HK-2 (cell line): ENCODE results near the gene RAC3.

Source experiments
- DNase-seq: peaks from one replicate; pipeline ENCODE4 v3.0.0-alpha.2; 2018; ENCODE audit not compliant: unreplicated experiment

The RAC3 gene

GRCh38 chr17:82055965-82056728, 24.7 kb downstream of the RAC3 start:
- no peak for DNase-seq

GRCh38 chr17:82056729-82057621, 25.5 kb downstream of the RAC3 start:
- no peak for DNase-seq

- DNase-seq: no peak
These were observed 26.9 kb downstream of the RAC3 start for GRCh38 chr17:82058230-82058854.

- DNase-seq: no peak
These were observed 27.4 kb downstream of the RAC3 start for GRCh38 chr17:82058855-82059249.

- no peak for DNase-seq
These were observed 28.0 kb downstream of the RAC3 start for GRCh38 chr17:82059272-82060000.

- no peak for DNase-seq
These were observed 28.5 kb downstream of the RAC3 start for GRCh38 chr17:82060001-82060380.

GRCh38 chr17:82060614-82061013, 29.1 kb downstream of the RAC3 start:
- DNase-seq: no peak

GRCh38 chr17:82061047-82061925, 29.8 kb downstream of the RAC3 start:
- DNase-seq: no peak

- no peak for DNase-seq
These were observed 30.9 kb downstream of the RAC3 start for GRCh38 chr17:82062076-82062983.

GRCh38 chr17:82062984-82063368, 31.5 kb downstream of the RAC3 start:
- DNase-seq: no peak

GRCh38 chr17:82063424-82064415, 32.2 kb downstream of the RAC3 start:
- no peak for DNase-seq

- DNase-seq: peak; percentile 49
These were observed 33.1 kb downstream of the RAC3 start for GRCh38 chr17:82064433-82065192.

- no peak for DNase-seq
These were observed 33.7 kb downstream of the RAC3 start for GRCh38 chr17:82065193-82065637.

GRCh38 chr17:82065638-82066303, 34.3 kb downstream of the RAC3 start, which contains the start of gene DUS1L:
DUS1L (minus strand) TSS chr17:82065804; CDS start chr17:82065059, 745 bp downstream.
- peak; percentile 51 for DNase-seq

GRCh38 chr17:82070611-82071010, 39.1 kb downstream of the RAC3 start:
- no peak for DNase-seq

- DNase-seq: no peak
These were observed 41.3 kb downstream of the RAC3 start for GRCh38 chr17:82072827-82073226.

GRCh38 chr17:82073446-82073845, 42.0 kb downstream of the RAC3 start:
- DNase-seq: no peak
